Measurements from ENCODE around the gene MAP3K12. TPM values are rescaled to one million over a fixed set of nuclear protein-coding genes. Genes with fewer than 3 reads are reported as not detected.
"Not testable (repeated sequence)": the region's sequence is repeated elsewhere in the genome, so short reads cannot be mapped to it uniquely, and the experiment has no call there.

Gene MAP3K12, protein sequence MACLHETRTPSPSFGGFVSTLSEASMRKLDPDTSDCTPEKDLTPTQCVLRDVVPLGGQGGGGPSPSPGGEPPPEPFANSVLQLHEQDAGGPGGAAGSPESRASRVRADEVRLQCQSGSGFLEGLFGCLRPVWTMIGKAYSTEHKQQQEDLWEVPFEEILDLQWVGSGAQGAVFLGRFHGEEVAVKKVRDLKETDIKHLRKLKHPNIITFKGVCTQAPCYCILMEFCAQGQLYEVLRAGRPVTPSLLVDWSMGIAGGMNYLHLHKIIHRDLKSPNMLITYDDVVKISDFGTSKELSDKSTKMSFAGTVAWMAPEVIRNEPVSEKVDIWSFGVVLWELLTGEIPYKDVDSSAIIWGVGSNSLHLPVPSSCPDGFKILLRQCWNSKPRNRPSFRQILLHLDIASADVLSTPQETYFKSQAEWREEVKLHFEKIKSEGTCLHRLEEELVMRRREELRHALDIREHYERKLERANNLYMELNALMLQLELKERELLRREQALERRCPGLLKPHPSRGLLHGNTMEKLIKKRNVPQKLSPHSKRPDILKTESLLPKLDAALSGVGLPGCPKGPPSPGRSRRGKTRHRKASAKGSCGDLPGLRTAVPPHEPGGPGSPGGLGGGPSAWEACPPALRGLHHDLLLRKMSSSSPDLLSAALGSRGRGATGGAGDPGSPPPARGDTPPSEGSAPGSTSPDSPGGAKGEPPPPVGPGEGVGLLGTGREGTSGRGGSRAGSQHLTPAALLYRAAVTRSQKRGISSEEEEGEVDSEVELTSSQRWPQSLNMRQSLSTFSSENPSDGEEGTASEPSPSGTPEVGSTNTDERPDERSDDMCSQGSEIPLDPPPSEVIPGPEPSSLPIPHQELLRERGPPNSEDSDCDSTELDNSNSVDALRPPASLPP
- 10 to 100 TPM; 18.3 to 21.3 (median 19.6) TPM for polyA plus RNA-seq (ENCODE audit: insufficient read length in 3 of 3)

DNA sequence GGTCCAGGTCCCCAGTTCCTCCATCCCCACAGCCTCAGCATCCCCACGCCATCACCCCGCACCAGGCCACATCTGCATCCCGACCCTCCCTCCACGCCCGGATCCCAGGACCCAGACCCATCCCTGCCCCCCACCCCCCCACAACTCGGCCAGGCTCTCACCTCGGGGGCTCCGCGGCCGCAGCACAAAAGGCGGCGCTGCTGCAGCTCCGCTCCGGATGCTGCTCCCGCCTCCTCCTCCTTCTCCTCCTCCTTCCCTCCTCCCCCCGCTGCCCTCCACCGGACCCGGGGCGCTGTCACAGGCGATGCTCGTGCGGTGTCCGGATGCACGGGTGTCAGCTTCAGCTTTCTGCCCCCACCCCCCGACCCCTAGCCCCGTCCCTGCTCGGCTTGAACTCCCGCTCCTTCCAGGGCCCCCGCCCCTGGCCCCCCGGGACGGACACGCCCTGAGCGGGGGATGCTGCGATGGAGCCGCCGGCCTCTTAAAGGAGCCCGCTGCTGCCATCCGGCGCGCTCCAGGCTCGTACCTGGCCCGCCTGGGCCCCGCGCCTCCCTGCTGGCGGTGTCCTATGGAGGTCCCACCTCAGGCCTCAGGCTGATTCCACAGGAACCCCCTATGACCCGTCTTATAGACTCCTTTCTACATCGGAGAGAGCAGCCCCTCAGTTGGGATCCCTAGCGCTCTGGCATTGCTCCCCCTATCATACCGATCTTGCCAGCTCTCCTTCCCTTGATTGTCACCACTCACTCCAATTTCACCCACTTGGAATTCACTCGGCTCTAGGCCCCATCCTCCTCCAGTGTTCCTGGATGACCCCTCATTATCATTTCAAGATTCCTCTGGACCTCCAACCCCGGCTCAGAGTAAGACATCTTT is at the start of gene MAP3K12:
MAP3K12 (minus strand) TSS at position 193 of the 876 bp plus-strand sequence. CDS start 12,067 bp downstream, outside the sequence.
- DNase-seq (ENCODE audit: low read depth in 3 of 3, low spot score in 2 of 3): no peak

DNA sequence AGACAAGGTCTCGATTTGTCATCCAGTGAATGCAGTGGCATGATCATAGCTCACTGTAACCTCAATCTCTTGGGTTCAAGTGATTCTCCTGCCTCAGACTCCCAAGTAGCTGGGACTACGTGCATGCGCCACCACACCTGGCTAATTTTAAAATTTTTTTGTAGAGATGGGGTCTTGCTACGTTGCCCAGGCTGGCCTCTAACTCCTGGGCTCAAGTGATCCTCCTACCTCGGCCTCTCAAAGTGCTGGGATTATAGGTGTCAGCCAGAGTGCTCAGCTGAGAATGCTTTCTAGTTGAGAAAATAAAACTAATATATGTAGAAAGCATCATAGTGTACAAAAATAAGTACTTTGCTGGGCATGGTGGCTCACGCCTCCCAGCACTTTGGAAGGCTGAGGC is 49.1 kb upstream of the MAP3K12 start:
- DNase-seq (ENCODE audit: low read depth in 3 of 3, low spot score in 2 of 3): not testable (repeated sequence)

DNA sequence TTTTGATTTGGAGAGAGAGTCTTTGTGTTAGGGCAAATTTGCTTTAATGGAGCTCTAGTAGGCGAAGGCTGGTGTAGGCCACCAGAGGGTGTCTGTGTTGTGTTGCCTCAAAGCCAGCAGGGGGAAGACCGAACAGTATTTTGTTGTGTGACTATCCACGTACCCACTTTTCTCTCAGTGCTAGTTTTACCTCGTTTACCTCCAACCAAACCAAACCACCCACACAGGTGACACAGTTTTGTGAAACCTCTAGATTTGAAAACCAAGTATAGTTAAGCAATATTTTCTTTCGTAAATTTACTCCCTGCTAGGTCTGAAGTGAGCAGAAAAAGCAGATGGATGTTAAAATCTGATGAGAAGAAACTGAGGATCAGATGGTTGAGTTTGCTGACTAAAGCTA is 44.3 kb upstream of the MAP3K12 start:
- no peak for DNase-seq (ENCODE audit: low read depth in 3 of 3, low spot score in 2 of 3)

DNA sequence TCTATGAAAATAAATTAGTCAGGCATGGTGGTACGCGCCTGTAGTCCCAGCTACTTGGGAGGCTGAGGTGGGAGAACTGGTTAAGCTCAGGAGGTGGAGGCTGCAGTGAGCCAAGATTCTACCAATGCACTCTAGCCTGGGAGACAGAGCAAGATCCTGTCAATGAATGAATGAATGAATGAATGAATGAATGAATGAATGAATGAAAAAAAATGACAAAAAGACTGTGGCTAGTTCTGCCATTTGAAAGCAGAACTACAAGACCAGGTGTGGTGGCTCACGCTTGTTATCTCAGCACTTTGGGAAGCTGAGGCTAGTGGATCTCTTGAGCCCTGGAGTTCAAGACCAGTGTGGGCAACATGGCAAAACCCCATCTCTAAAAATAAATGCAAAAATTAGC is 40.3 kb upstream of the MAP3K12 start:
- no peak for DNase-seq (ENCODE audit: low read depth in 3 of 3, low spot score in 2 of 3)

DNA sequence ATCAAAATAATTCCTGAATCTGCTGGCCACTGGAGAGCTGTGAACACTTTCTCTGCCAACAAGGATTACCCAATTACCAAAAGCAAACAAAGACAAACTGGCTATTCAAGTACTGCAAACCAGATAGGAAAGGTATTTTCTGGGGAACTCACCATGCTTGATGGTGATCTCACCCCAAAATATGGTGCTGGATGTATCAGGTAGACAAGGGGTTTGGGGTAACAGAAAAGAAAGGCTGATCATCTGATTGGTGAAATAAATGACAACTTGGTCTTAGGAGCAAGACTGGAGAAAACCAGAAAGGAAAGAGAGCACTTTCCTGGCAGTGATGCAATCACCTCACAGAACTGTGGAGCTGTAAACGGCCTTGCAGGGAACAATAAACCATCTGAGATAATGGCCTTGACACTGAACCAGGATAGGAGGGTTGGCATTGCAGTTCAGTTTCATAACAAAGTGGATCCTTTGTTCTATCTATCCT is 39.0 kb upstream of the MAP3K12 start:
- DNase-seq (ENCODE audit: low read depth in 3 of 3, low spot score in 2 of 3): no peak

DNA sequence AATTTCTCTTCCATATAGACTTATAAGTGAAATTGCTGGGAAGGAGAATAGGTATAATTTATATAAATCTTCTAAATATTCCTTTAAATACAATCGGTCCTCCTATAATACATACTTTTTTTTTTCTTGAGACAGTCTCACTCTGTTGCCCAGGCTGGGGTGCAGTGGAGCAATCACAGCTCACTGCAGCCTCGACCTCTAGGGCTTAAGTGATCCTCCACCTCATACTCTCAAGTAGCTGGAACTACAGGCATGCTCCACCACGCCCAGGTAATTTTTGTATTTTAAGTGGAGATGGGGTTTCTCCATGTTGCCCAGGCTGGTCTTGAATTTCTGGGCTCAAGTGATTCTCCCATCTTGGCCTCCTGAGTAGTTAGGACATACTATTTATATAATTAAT is 37.7 kb upstream of the MAP3K12 start:
- no peak for DNase-seq (ENCODE audit: low read depth in 3 of 3, low spot score in 2 of 3)

DNA sequence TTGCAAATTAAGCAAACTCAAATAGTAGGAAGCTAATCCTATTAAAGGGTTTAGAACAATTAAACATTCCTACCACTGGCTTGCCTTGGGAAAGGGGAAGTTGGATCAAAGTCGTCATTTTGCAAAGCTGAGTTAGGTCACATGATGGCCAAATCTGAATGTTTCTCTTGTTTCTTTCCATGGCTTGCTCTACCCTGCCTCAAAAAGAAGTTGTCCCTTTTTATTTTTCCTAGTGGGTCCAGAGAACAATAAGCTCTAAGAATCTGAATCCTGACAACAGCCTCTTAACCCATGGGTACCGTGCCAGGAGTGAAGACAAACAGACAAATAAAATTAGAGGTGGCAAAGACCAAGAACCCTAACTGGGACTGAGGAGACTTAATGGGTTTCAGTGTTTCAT is 34.2 kb upstream of the MAP3K12 start:
- DNase-seq (ENCODE audit: low read depth in 3 of 3, low spot score in 2 of 3): no peak

DNA sequence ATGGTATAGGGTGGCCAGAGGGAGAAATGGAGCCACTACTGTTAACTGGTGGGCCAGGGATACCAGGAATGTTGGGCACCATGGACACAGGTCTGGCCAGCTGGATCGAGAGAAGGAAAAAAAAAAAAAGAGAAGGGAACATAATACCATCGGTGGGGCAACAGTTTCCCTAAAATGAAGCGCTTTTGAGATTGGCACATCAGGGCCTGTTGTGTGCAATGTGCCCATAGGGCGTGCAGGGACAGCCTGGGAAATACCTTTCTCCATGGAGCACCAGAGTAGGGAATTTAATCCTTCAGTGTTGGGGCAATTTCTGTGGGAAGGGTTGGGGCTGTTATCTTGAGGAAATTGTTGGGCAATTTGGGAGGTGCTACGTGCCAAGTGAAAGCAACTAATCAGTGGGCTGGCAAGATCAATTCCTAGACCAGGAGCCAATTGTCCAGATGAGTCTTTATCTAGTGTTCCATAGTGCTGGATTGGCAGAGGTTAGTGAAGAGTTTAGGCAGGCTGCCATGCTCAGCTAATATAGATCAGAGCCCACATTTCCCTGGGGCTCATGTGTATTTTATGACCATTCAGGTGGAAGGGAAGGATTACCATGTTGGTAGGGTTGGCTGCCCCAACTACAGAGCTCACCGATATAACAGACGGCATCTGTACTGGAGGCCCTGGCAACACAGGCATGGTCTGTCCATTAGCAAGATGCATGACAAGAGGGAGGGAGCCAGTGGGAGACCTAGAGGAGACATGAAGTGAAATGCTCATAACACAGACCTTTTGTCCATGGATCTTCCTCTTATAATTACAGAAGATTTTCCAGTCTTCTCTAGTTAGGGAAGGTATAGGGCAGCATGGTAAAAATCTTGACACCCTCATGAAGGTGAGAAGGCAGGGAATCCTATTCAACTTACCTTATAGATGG is 33.5 kb upstream of the MAP3K12 start:
- DNase-seq (ENCODE audit: low read depth in 3 of 3, low spot score in 2 of 3): no peak

DNA sequence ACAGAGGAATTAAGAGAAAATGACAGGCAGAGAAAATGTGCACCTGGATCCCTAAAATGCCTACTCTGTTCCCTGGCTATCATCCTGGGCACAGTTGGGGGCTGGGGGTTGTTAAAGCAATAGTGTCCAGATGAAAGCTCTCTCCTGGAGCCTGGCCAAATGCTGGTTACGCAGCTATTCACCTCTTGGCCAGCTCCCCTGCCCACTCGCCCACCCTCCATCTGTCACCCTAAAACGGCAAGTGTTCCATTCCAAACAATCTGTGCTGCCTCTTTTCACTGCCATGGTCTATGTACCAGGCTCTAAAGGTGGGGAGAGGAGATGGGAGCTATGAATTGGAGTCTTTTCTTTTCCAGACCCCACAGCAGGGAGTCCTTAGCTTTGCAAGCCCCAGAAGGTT is 32.8 kb upstream of the MAP3K12 start:
- no peak for DNase-seq (ENCODE audit: low read depth in 3 of 3, low spot score in 2 of 3)

DNA sequence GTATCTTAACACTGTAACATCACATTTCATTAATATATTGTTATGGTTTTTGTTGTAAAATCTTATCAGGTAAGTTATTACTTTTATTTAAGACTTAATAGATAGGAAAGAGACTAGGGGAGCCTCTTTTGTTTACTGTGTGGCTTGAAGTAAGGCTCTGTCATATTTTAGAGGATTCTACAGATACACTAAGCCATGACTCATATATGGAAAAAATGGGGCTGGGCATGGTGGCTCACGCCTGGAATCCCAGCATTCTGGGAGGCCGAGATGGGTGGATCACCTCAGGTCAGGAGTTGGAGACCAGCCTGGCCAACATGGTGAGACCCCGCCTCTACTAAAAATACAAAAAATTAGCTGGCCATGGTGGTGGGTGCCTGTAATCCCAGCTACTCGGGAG is 31.7 kb upstream of the MAP3K12 start:
- no peak for DNase-seq (ENCODE audit: low read depth in 3 of 3, low spot score in 2 of 3)

DNA sequence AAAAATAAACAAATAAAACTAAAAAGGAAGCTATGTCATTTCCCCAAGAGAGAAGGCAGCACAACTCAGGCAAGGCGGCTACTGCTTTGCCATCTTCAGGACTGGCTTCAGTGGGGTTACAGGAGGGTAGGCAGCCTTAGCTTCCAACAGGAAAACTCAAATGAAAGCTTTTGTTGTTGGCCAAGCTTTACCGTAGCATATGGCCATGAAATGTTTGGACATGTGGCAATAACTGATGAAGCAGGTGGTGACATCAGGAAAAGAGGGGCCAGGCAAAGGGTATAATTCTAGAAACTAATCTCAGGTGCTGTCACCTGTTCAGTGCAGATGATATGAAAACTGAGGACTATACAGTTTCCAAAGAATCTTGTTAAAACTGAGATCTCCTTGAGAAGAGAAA is 30.8 kb upstream of the MAP3K12 start:
- DNase-seq (ENCODE audit: low read depth in 3 of 3, low spot score in 2 of 3): no peak

DNA sequence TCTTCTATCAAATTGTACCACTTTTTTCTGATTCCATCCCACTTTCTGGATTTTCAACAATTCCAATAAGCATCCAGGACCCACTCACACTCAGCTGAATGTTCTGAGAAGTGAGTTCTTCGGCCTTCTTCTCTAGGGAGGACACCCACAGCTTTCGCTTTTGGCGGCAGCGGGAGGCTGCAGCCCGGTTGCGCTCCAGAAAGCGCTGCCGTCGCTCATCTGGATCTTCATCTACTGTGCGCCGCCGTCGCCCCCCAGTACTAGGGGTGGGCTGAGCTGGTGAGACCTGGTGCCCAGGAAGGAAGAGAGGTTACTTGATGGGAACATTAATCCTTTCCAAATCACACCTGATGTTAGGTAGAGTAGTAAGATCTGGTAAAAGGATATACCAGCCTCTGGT is 25.2 kb upstream of the MAP3K12 start:
- no peak for DNase-seq (ENCODE audit: low read depth in 3 of 3, low spot score in 2 of 3)

DNA sequence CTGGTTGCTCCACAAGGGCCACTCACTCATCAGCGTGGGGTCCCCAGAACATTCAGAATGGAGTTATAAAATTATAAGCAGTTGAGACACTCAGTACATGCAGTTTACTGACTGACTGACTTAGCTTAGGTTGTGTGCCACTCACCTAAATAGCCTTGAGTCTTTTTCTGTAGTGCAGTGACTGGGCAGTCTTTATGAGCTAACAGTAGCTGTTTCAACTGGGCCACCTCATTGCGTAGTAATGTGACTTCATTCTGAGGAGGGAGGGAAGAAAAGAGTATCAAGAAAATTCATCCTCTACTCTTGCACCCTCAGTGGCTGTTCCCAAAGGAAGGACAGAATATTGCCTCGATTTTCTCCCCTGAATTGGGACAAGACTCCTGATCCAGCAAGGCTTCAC is 23.9 kb upstream of the MAP3K12 start:
- no peak for DNase-seq (ENCODE audit: low read depth in 3 of 3, low spot score in 2 of 3)

DNA sequence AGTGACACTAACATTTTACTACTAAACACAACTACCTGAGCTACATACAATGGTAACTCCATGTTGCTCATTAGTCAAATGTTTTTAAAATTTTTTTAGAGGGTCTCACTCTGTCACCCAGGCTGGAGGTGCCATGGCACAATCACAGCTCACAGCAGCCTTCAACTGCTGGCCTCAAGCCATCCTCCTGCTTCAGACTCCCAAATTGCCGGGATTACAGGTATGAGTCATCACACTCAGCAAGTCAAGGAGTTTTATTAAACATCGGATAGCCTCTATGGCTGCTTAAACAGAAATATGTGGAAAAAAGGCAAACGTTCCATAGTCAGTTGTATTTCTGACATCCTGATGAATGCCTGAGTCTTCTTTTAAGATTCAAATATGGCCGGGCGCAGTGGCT is 19.1 kb upstream of the MAP3K12 start:
- no peak for DNase-seq (ENCODE audit: low read depth in 3 of 3, low spot score in 2 of 3)

DNA sequence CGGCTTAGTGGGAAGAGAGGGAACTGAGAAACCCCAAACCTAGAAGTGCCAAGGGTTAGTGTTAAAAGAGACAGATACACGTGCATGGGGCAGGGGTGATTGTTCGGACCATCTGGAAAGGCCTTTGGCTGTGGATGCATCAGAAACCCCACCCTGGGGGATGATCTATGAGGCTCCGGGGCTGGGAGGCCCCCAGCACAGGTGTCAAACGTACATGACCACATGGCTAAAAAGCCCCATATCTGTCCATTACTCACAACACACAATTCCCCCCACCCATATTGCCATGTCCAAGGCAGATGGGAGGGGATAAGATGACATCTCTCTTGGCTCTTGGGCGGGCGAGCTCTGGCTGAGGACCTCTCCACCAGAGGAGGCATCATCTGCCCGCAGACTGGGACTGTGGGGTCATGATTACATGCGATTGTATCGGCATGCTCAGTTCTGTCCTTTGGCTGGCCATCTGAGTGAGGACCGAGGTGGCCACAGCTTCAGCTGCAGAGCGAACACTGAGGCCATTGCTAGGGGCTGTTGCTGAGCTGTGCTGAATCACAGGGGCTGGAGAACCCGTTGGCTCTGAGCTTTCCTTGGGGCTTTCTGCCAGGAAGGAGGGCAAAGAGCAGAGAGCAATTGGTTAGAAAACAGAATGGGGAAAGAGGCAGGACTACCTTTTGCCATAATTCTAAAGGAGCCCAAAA is 17.6 kb upstream of the MAP3K12 start:
- no peak for DNase-seq (ENCODE audit: low read depth in 3 of 3, low spot score in 2 of 3)

DNA sequence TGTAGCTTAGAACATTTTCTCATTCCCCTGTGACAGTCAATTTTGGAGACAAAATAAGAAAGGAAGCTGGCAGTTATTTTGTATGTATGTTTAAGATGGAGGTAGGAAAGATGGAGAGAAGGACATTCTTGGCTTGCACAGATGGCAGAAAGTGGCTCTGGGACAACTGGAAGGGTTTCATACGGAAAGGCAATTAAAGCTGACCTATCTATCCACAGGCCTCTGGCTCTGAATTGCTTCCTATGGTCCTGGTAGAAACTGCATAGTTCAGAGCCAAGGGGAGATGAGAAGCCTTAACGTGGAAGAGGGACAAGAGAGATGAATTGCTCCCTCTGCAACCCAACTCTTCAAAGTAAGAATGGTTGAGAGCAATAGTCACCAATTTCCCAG is 16.0 kb upstream of the MAP3K12 start:
- no peak for DNase-seq (ENCODE audit: low read depth in 3 of 3, low spot score in 2 of 3)

DNA sequence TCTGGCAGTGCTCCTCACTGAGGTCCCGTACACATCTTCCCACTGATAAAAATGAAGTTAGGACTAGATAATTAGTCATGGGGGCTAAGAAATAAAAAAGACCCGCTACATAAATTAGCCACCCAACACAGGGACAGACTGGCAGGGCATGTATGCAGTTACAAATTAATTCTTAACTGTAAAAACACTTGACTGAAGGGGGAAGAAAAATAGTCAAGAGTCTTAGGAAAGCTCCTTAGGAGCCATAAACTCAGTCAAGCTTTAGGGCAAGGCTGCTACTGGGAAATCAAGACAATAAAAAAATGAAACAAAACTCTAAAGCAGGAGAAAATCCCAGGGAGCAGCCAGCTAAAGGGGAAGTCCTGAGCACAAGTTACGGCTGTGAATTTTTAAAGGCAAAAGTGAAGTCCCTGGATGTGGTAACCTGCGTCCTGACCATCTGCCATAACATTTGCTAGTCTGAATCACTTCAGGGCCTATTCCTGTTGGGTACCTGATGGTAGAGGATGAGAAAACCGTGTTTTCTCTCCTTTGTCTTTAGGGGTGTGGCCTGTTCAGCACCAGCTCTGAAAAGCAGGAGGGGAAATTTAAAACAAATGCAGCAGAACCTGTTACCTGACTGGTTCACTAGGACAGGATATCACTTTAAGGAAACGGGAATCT is 15.5 kb upstream of the MAP3K12 start:
- no peak for DNase-seq (ENCODE audit: low read depth in 3 of 3, low spot score in 2 of 3)

DNA sequence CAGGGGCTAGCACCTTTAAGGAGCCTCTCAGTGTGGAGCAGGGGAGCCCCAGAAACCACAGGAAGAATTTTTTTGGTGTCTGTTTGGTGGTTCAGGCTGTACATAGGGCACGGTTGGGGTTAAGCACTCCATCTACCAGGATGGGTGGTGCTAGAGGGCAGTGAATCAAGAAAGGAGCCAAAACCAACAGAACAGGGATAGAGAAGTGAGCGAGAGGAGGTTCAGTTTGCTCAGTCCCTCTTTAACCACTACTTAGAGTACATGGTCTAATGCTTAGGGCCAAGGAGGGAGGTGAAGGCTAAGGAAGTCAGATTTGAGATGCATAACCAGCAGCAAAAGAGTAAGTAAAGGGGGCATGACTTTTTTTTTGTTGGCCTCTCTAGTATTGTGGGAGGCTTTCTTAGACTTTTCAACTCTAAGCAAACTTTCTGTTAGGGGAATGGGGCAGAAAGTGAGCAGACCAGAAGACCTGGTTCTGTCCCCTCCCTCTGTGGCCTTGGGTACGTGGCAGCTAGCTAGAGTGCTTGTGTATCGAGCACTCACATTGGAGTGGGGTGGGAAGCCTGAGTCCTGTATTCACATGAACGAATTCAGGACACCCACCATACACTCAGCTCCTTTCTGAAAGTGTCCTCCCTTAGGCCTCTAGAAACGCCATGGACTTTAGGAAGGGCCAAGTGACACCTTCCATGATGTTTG is 14.6 kb upstream of the MAP3K12 start:
- DNase-seq (ENCODE audit: low read depth in 3 of 3, low spot score in 2 of 3): no peak

Data from right renal cortex interstitium (tissue), 3 donors.